HepG2 (cell line): Measurements from ENCODE around the gene PTPRF. TPM values are rescaled to one million over a fixed set of nuclear protein-coding genes. Genes with fewer than 3 reads are reported as not detected.
A peak's percentile ranks its signal among the peaks of the same experiment; 100 is the strongest.

Source experiments
- ATAC-seq: fragments of 200-7000 bp; cut with Tn5 transposase; 3 replicates; pipeline ENCODE4 v1.9.1; 2020; ENCODE audit warnings: mild to moderate bottlenecking, moderate library complexity
- BruUV-seq: library from RNA; stranded (reverse); fragments of 400-500 nt; replicated peaks from 2 replicates; lab custom pipeline; 2021; lab: Mats Ljungman, UMichigan
- CTCF ChIA-PET: fragments of 300-600 bp; formaldehyde crosslinking; extraction: SDS; loops from one replicate; lab custom pipeline; 2021; ENCODE audit warnings: low total read pairs, inconsistent platforms, low intra/inter-chr PET ratio; lab: Yijun Ruan, JAX
- POLR2A ChIA-PET: fragments of 350-600 bp; sonication (Branson Sonifier 250); formaldehyde crosslinking; loops from one replicate; lab custom pipeline; 2020; ENCODE audit warnings: antibody characterized with exemption, inconsistent platforms; lab: Yijun Ruan, JAX
- DNase-seq: peaks from one replicate; pipeline ENCODE4 v3.0.0-alpha.2; 2015; ENCODE audit warnings: low spot score
- FAIRE-seq: peaks from 3 replicates; lab custom pipeline; 2011; peaks lifted over from hg19 to GRCh38; lab: Jason Lieb, UNC
- H2AFZ ChIP-seq: one replicate; pipeline ENCODE4 v1.6.1; 2011; ENCODE audit warnings: low read length, inconsistent platforms
- H3K27ac ChIP-seq: fragments of 300-600 bp; 3 replicates; pipeline ENCODE4 v1.8.0; 2011; ENCODE audit warnings: mixed run types, mild to moderate bottlenecking, mixed read lengths, low read length, inconsistent platforms; ENCODE audit not compliant: insufficient read depth; ENCODE audit errors: extremely low read length
- H3K27me3 ChIP-seq, 2 experiments: fragments of 200-600 bp in 1 of 2; 2 replicates in 1 of 2; 3 replicates in 1 of 2; pipeline versions ENCODE4 v1.6.0 to v1.8.0; 2011; ENCODE audit warnings: low read length in 2 of 2, mild to moderate bottlenecking in 2 of 2, moderate library complexity in 2 of 2, inconsistent platforms in 1 of 2; ENCODE audit not compliant: insufficient read depth in 2 of 2, control insufficient read depth in 1 of 2
- H3K36me3 ChIP-seq, 2 experiments: fragments of 200-600 bp in 1 of 2; replicated peaks in 1 of 2; 2 replicates in 1 of 2; 3 replicates in 1 of 2; pipeline versions ENCODE4 v1.5.1 to v1.8.0; 2011; ENCODE audit warnings: low read length in 2 of 2, inconsistent platforms in 1 of 2; ENCODE audit not compliant: insufficient read depth in 2 of 2, control insufficient read depth in 1 of 2
- H3K4me1 ChIP-seq: 2 replicates; pipeline ENCODE4 v1.5.1; 2012; ENCODE audit warnings: low read length, inconsistent platforms; ENCODE audit not compliant: insufficient read depth
- H3K4me2 ChIP-seq: 2 replicates; pipeline ENCODE4 v1.6.0; 2011; ENCODE audit warnings: low read depth, low read length, inconsistent platforms
- H3K4me3 ChIP-seq, 3 experiments: fragments of 200-600 bp in 1 of 3; sonication (generic), shearing (Covaris generic) in 1 of 3; replicated peaks in 1 of 3; 2 replicates each; pipeline ENCODE4 v1.5.1; 2011 to 2016; ENCODE audit warnings: low read length in 3 of 3, inconsistent platforms in 2 of 3, low read depth in 2 of 3, mild to moderate bottlenecking in 2 of 3, control low read depth in 1 of 3, mixed read lengths in 1 of 3; ENCODE audit not compliant: insufficient read depth in 1 of 3
- H3K79me2 ChIP-seq: one replicate; pipeline ENCODE4 v1.6.1; 2011; ENCODE audit warnings: low read length, inconsistent platforms; ENCODE audit not compliant: insufficient read depth
- H3K9ac ChIP-seq: 2 replicates; pipeline ENCODE4 v1.6.0; 2011; ENCODE audit warnings: mild to moderate bottlenecking, low read depth, low read length, inconsistent platforms; ENCODE audit not compliant: insufficient read depth
- H3K9me3 ChIP-seq: 2 replicates; pipeline ENCODE4 v1.5.1; 2012; ENCODE audit warnings: mild to moderate bottlenecking, low read length
- H4K20me1 ChIP-seq: 2 replicates; pipeline ENCODE4 v1.6.0; 2011; ENCODE audit warnings: inconsistent platforms, mild to moderate bottlenecking, low read length, moderate library complexity; ENCODE audit not compliant: insufficient read depth
- CTCF ChIP-seq: sonication (generic); formaldehyde crosslinking; IDR thresholded peaks from 2 replicates; pipeline ENCODE4 v1.5.0; 2020; ENCODE audit warnings: mild to moderate bottlenecking, missing genetic modification reagents, moderate library complexity
- ETS1 ChIP-seq: sonication (generic); formaldehyde crosslinking; IDR thresholded peaks from 2 replicates; pipeline ENCODE4 v1.4.0; 2020; ENCODE audit warnings: missing genetic modification reagents
- FOXM1 ChIP-seq: sonication (generic); formaldehyde crosslinking; IDR thresholded peaks from 2 replicates; pipeline ENCODE4 v1.5.0; 2020; ENCODE audit warnings: missing genetic modification reagents
- ZMYM4 ChIP-seq: sonication (generic); formaldehyde crosslinking; IDR thresholded peaks from 2 replicates; pipeline ENCODE4 v1.8.1; 2023; ENCODE audit warnings: mild to moderate bottlenecking, missing genetic modification reagents
- ZNF20 ChIP-seq: sonication (generic); formaldehyde crosslinking; IDR thresholded peaks from 2 replicates; pipeline ENCODE4 v1.4.0; 2020; ENCODE audit warnings: mild to moderate bottlenecking, moderate library complexity, missing genetic modification reagents
- ZNF782 ChIP-seq: sonication (generic); formaldehyde crosslinking; IDR thresholded peaks from 2 replicates; pipeline ENCODE4 v1.4.0; 2020; ENCODE audit warnings: missing genetic modification reagents, mild to moderate bottlenecking, borderline replicate concordance
- ZNF790 ChIP-seq: sonication (generic); formaldehyde crosslinking; IDR thresholded peaks from 2 replicates; pipeline ENCODE4 v1.8.0; 2022; ENCODE audit warnings: missing genetic modification reagents, mild to moderate bottlenecking, borderline replicate concordance
- WGBS: methylation state at CpG from one replicate; pipeline ENCODE4 v1.1.6; 2017; ENCODE audit warnings: low lambda C conversion rate; 5-methylcytosine and 5-hydroxymethylcytosine counted together
- in situ Hi-C: cut with HindIII; loops from 2 replicates; pipeline ENCODE4 v1.10.0; 2017; ENCODE audit warnings: low pct_unique_long_range_greater_than_20kb; ENCODE audit not compliant: extremely low pct_ligation_motif_present
- intact Hi-C: fragments of 100-400 bp; cut with micrococcal nuclease; formaldehyde crosslinking; loops from one replicate; pipeline ENCODE4 v1.10.0; 2022; ENCODE audit not compliant: unreplicated experiment
- polyA plus RNA-seq, 8 experiments: library from polyadenylated mRNA; depleted of rRNA in 3 of 8; stranded (reverse) in 7 of 8; unstranded in 1 of 8; fragments of >200 nt; fragmentation: Illumina TruSeq in 4 of 8; extraction: Trizol in 4 of 8; gene quantifications; 2 replicates each; pipeline versions ENCODE4 v1.2.1 to v1.2.3, GENCODE V29; 2011 to 2016; ENCODE audit warnings: low read depth in 4 of 8, missing spikeins in 1 of 8, mixed read lengths in 1 of 8; ENCODE audit not compliant: insufficient read depth in 1 of 8
- total RNA-seq, 5 experiments: library from RNA; depleted of rRNA; stranded (reverse); fragments of >200 nt; fragmentation: Illumina TruSeq; extraction: Trizol; gene quantifications; 2 replicates each; pipeline ENCODE4 v1.2.3, GENCODE V29; 2016; ENCODE audit warnings: low read depth in 1 of 5

PTPRF gene
- total and polyA plus RNA-seq, 2 of the 13 experiments (the other 11 are each of a cell fraction or from before 2014, with no cell fraction given), result 55.9 to 167 TPM

- peak; percentile 29; the same call in 1 of the 3 replicates for ATAC-seq
- H2AFZ ChIP-seq, result no peak overlapping the region
- in situ Hi-C loops (no loop called here), intact Hi-C loops (no loop called here)
- H4K20me1 ChIP-seq, result no peaks in the 10 kb centered on the region
- no peak overlapping the region for H3K4me3 ChIP-seq
- ChIA-PET CTCF (no interaction called here), POLR2A (no interaction called here)
- H3K4me2 ChIP-seq, result no peak overlapping the region
- H3K79me2 ChIP-seq, result no peaks in the 10 kb centered on the region
- no peak for TF ChIP-seq ZNF20 (CRISPR knock-in tag)
- TF ChIP-seq ETS1 (CRISPR knock-in tag), result no peak
- TF ChIP-seq ZNF790, result no peak
- TF ChIP-seq FOXM1 (CRISPR knock-in tag), result no peak
- TF ChIP-seq CTCF, result 0 out of 2 replicates have a peak, but pooled peaks have one; percentile 20
- TF ChIP-seq ZMYM4, result no peak
- TF ChIP-seq ZNF782, result no peak
- no peak overlapping the region for H3K9ac ChIP-seq
- no TSS peak for BruUV-seq
- no peaks in the 10 kb centered on the region for H3K4me1 ChIP-seq
- FAIRE-seq, result no peak
- H3K9me3 ChIP-seq, result no peaks in the 10 kb centered on the region
- H3K27me3 ChIP-seq, result no peaks in the 10 kb centered on the region
- H3K36me3 ChIP-seq, result peaks cover 42 to 69% of the 10 kb centered on the region in 2 experiments
- no peak overlapping the region for H3K27ac ChIP-seq
- WGBS, result 96% methylated on average over 2 of the region's 2 CpGs
- no peak for DNase-seq
Observed at GRCh38 chr1:43671193-43671592, 140.5 kb downstream of the PTPRF start.
